NCI-H82 treated with DMSO at 0.1 percent for 48 hours (cell line): ENCODE measurements around the gene GNAL.
"Not testable (repeated sequence)": the region's sequence is repeated elsewhere in the genome, so short reads cannot be mapped to it uniquely, and the experiment has no call there.

Experiments
- DNase-seq: peaks from one replicate; lab custom pipeline; 2025; ENCODE audit not compliant: unreplicated experiment; lab: John Stamatoyannopoulos, UW

GNAL gene

GRCh38 chr18:11845654-11846053 is 156.6 kb downstream of the GNAL start:
- DNase-seq = no peak

- no peak for DNase-seq
Observed at GRCh38 chr18:11847811-11848210, 158.7 kb downstream of the GNAL start.

- no peak for DNase-seq
Observed at GRCh38 chr18:11849279-11849678, 160.2 kb downstream of the GNAL start.

GRCh38 chr18:11849841-11850634 is 161.0 kb downstream of the GNAL start:
- peak; percentile 52 for DNase-seq

GRCh38 chr18:11850821-11851145 is 161.7 kb downstream of the GNAL start:
- DNase-seq = no peak

- DNase-seq = peak; percentile 70
Observed at GRCh38 chr18:11851146-11851805, 162.2 kb downstream of the GNAL start, which contains the start of gene CHMP1B. TSS of gene CHMP1B (plus strand) at chr18:11851413. CDS start at chr18:11851512, 99 bp downstream.

- no peak for DNase-seq
Observed at GRCh38 chr18:11851806-11852337, 162.8 kb downstream of the GNAL start.

GRCh38 chr18:11854554-11854953 is 165.5 kb downstream of the GNAL start:
- DNase-seq = not testable (repeated sequence)

- DNase-seq = no peak
Observed at GRCh38 chr18:11857177-11857887, 168.3 kb downstream of the GNAL start.

- DNase-seq = no peak
Observed at GRCh38 chr18:11859282-11859830, 170.3 kb downstream of the GNAL start.

- no peak for DNase-seq
Observed at GRCh38 chr18:11859903-11860407, 170.9 kb downstream of the GNAL start.

GRCh38 chr18:11860594-11861450 is 171.8 kb downstream of the GNAL start:
- no peak for DNase-seq

GRCh38 chr18:11861583-11862288 is 172.7 kb downstream of the GNAL start:
- no peak for DNase-seq

GRCh38 chr18:11862468-11863137 is 173.5 kb downstream of the GNAL start:
- DNase-seq = no peak

GRCh38 chr18:11864471-11864870 is 175.4 kb downstream of the GNAL start:
- no peak for DNase-seq

GRCh38 chr18:11865071-11865470 is 176.0 kb downstream of the GNAL start:
- no peak for DNase-seq

- peak; percentile 59 for DNase-seq
Observed at GRCh38 chr18:11866329-11866728, 177.3 kb downstream of the GNAL start.

GRCh38 chr18:11866764-11867163 is 177.7 kb downstream of the GNAL start:
- DNase-seq = peak; percentile 55

- DNase-seq = no peak
Observed at GRCh38 chr18:11868230-11868629, 179.2 kb downstream of the GNAL start.
